Esophagus muscularis mucosa (tissue), 4 donors: ENCODE measurements around the gene GPR139. TPM values are rescaled to one million over a fixed set of nuclear protein-coding genes. Genes with fewer than 3 reads are reported as not detected.

Experiments
- DNase-seq: peaks from one replicate; pipeline ENCODE4 v3.0.0-alpha.2; 2017; ENCODE audit errors: extremely low spot score
- H3K27ac ChIP-seq, 4 donors: fragments of 200-600 bp; sonication (generic); replicated peaks in 1 of 4; 1 replicate in 3 of 4; 2 replicates in 1 of 4; pipeline ENCODE4 v1.5.1; 2016 to 2019; ENCODE audit warnings: mild to moderate bottlenecking in 1 of 4
- H3K27me3 ChIP-seq, 4 donors: fragments of 200-600 bp; sonication (generic); one replicate each; pipeline versions ENCODE4 v1.5.1 to v1.6.0; 2016 to 2019
- H3K36me3 ChIP-seq, 4 donors: fragments of 200-600 bp; sonication (generic); one replicate each; pipeline ENCODE4 v1.5.1; 2016 to 2019
- H3K4me1 ChIP-seq, 4 donors: fragments of 200-600 bp; sonication (generic); one replicate each; pipeline ENCODE4 v1.5.1; 2016 to 2019
- H3K4me3 ChIP-seq, 4 donors: fragments of 200-600 bp; sonication (generic); 1 replicate in 2 of 4; 2 replicates in 2 of 4; pipeline ENCODE4 v1.5.1; 2016 to 2019; ENCODE audit warnings: mild to moderate bottlenecking in 4 of 4, moderate library complexity in 1 of 4
- H3K9me3 ChIP-seq, 4 donors: fragments of 200-600 bp; sonication (generic); 1 replicate in 3 of 4; 2 replicates in 1 of 4; pipeline ENCODE4 v1.5.1; 2016 to 2019
- EP300 ChIP-seq: sonication (generic); formaldehyde crosslinking; IDR thresholded peaks from one replicate; pipeline ENCODE4 v1.6.1; 2017; ENCODE audit warnings: antibody characterized with exemption
- POLR2A ChIP-seq: fragments of 450-650 bp; IDR thresholded peaks from one replicate; pipeline ENCODE4 v1.6.1; 2017; ENCODE audit warnings: antibody characterized with exemption, moderate library complexity, mild to moderate bottlenecking, low read depth
- POLR2AphosphoS5 ChIP-seq, 2 donors: sonication (generic); formaldehyde crosslinking; IDR thresholded peaks; one replicate each; pipeline ENCODE4 v1.6.1; 2017; ENCODE audit warnings: antibody characterized with exemption in 2 of 2
- WGBS: methylation state at CpG from one replicate; pipeline ENCODE4 v1.1.5; 2018; 5-methylcytosine and 5-hydroxymethylcytosine counted together
- intact Hi-C: fragments of 100-400 bp; cut with DNase I; formaldehyde crosslinking; loops from one replicate; pipeline ENCODE4 v1.15.1; 2023
- total RNA-seq, 4 donors: library from RNA; depleted of rRNA; stranded (reverse); fragments of >200 nt; gene quantifications; one replicate each; pipeline versions ENCODE4 v1.1.0 to v1.2.1, GENCODE V29; 2016
- TF ChIP-seq, protein P1 (sequence below), 3 experiments: fragments of 200-600 bp in 2 of 3; fragments of 450-650 bp in 1 of 3; sonication (generic) in 2 of 3; IDR thresholded peaks; one replicate each; pipeline ENCODE4 v1.5.1; 2017 to 2019; ENCODE audit warnings: antibody characterized with exemption in 3 of 3, mild to moderate bottlenecking in 2 of 3, moderate library complexity in 1 of 3

GPR139 gene
- total RNA-seq, 4 donors from 2014 or later, result not detected

DNA sequence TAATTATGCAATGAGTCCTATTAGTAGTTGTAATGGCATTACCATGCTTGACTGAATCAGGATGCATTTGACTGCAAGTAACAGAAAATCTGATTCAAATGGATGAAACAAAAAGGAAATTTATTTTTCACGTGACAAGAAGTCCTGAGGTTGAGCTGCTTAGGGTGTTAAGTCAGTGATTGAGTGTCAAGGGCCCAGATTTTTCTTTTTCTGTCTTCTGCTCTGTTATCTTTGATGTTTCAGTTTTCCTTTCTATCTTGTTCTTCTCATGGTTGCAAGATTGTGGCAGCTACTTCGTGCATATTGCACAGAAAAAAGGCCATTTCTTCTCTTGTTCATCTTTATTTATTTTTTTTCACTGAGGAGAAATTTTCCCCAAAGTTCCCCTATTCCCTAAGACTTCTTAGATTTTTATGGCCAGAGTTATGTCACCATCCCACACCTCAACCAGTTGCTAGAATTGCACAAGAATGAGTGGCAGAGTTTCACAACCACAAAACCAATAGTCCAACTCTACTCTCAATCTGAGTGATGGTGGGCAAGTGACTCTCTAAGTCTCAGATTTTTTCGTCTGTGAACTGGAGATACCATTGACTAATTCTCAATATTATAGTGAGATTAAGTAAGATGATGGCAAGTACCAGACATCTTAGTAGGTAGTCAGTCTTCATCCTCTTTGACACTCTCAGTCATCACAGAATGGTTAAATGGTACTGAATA is 15.7 kb upstream of the GPR139 start:
- TF ChIP-seq, protein P1, sequence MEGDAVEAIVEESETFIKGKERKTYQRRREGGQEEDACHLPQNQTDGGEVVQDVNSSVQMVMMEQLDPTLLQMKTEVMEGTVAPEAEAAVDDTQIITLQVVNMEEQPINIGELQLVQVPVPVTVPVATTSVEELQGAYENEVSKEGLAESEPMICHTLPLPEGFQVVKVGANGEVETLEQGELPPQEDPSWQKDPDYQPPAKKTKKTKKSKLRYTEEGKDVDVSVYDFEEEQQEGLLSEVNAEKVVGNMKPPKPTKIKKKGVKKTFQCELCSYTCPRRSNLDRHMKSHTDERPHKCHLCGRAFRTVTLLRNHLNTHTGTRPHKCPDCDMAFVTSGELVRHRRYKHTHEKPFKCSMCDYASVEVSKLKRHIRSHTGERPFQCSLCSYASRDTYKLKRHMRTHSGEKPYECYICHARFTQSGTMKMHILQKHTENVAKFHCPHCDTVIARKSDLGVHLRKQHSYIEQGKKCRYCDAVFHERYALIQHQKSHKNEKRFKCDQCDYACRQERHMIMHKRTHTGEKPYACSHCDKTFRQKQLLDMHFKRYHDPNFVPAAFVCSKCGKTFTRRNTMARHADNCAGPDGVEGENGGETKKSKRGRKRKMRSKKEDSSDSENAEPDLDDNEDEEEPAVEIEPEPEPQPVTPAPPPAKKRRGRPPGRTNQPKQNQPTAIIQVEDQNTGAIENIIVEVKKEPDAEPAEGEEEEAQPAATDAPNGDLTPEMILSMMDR (IDR thresholded peaks at IDR 0.05), result no peak
- TF ChIP-seq POLR2AphosphoS5 (IDR thresholded peaks at IDR 0.05) (no peak), EP300 (no peak), POLR2A (no peak)
- Histone ChIP-seq H3K36me3 (no peaks in the 10 kb centered on the region), H3K27ac (no peak overlapping the region), H3K9me3 (peaks cover 0 to 8% (median 0%) of the 10 kb centered on the region in 4 donors), H3K27me3 (peaks cover 0 to 13% (median 0%) of the 10 kb centered on the region in 4 donors), H3K4me1 (no peaks in the 10 kb centered on the region), H3K4me3 (no peak overlapping the region)
- DNase-seq, result no peak
- 51% methylated on average over 3 of the region's 3 CpGs for WGBS
- intact Hi-C loops, result no loop called here

DNA sequence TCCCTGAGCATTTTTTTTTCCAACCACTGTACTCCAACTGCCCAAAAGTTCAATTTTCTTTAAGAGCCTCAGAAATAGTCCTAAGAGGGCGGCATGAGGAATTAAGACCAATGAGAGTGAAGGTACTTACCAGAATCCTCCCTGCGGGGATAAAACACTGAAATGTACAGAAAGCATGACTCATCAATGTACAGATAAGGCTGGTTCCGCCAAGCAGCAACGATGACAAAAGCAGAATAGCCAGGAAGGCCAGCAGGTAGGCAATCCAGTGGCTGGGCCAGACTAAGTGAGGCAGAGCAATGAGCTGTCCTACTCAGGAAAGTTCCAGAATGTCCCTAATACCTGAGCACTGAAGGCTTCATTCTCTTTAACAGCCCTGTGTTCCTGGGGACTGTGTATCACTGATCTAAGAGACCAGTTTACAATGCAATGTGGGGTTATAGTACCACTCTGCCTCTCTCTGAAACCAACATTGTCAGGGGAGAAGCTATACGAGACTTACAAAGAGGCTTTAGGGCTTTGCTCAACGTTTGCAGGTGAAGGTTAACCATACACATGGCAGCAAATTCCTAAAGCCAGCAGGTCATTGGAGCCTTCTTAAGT is 11.0 kb upstream of the GPR139 start:
- H3K9me3 ChIP-seq, result no peaks in the 10 kb centered on the region
- H3K27ac ChIP-seq, result no peak overlapping the region
- WGBS, result 74% methylated on average over 6 of the region's 6 CpGs
- H3K27me3 ChIP-seq, result peaks cover 0 to 12% (median 0%) of the 10 kb centered on the region in 4 donors
- H3K4me3 ChIP-seq, result no peak overlapping the region
- no peaks in the 10 kb centered on the region for H3K36me3 ChIP-seq
- no peaks in the 10 kb centered on the region for H3K4me1 ChIP-seq
- TF ChIP-seq EP300, result no peak
- TF ChIP-seq, protein P1 (IDR thresholded peaks at IDR 0.05), result no peak
- TF ChIP-seq POLR2A, result no peak
- TF ChIP-seq POLR2AphosphoS5 (IDR thresholded peaks at IDR 0.05), result no peak
- no peak for DNase-seq
- intact Hi-C loops, result no loop called here

DNA sequence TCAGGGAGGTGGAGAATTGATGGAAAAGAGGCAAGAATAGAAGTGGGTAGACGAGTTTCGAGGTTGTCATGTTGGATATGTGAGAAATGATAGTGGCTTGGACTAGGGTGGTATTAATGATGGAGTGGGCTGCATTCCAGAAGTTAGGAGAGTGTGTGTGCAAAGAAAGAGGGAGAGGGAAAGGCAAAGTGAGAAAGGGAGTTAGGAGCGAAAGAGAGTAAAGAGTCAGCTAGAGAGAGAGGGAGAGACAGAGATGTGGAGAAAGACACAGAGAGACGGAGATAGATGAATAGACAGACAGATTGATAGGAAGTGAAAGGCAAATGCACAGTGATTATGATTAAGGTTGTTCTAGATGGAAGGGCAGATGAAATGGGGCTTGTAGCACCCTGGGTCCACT is 5.4 kb upstream of the GPR139 start:
- peaks cover 0 to 42% (median 0%) of the 10 kb centered on the region in 4 donors for H3K27me3 ChIP-seq
- no peak overlapping the region for H3K4me3 ChIP-seq
- H3K36me3 ChIP-seq, result no peaks in the 10 kb centered on the region
- no peaks in the 10 kb centered on the region for H3K9me3 ChIP-seq
- TF ChIP-seq EP300 (no peak), POLR2A (no peak), POLR2AphosphoS5 (IDR thresholded peaks at IDR 0.05) (no peak)
- TF ChIP-seq, protein P1 (IDR thresholded peaks at IDR 0.05), result no peak
- WGBS, result 84% methylated on average over 4 of the region's 4 CpGs
- no peak for DNase-seq
- H3K4me1 ChIP-seq, result no peaks in the 10 kb centered on the region
- no peak overlapping the region for H3K27ac ChIP-seq
- intact Hi-C loops, result no loop called here

DNA sequence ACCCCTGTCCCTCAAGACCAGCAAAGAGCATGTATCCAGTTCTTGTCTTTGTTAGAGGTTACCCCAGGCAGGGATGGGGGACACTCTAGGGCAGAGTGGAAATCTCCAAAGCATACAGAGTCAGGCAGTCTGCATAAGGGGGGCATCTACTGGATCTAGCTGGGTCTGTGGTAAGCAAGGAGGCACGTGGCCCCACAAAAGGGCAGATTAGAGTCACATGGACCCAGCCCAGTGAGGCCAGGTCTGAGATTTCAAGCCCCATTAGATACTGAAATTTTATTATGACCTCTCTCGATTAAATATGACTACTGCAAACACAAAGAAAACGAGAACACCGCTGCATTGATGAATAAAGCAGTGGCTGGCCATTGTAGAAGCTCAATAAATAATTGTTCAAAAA is 1.6 kb upstream of the GPR139 start:
- no peak for DNase-seq
- no peak overlapping the region for H3K4me3 ChIP-seq
- H3K27me3 ChIP-seq, result peaks cover 0 to 77% (median 0%) of the 10 kb centered on the region in 4 donors
- H3K27ac ChIP-seq, result no peak overlapping the region
- TF ChIP-seq EP300, result no peak
- no peak for TF ChIP-seq POLR2A
- TF ChIP-seq, protein P1 (IDR thresholded peaks at IDR 0.05), result no peak
- TF ChIP-seq POLR2AphosphoS5 (IDR thresholded peaks at IDR 0.05), result no peak
- intact Hi-C loops, result no loop called here
- WGBS, result 66% methylated on average over 4 of the region's 4 CpGs
- no peaks in the 10 kb centered on the region for H3K9me3 ChIP-seq
- H3K36me3 ChIP-seq, result no peaks in the 10 kb centered on the region
- H3K4me1 ChIP-seq, result peaks cover 0 to 9% (median 6%) of the 10 kb centered on the region in 4 donors
